ENCODE data around the gene EPHB1. TPM values are rescaled to one million over a fixed set of nuclear protein-coding genes. Genes with fewer than 3 reads are reported as not detected.

The EPHB1 gene
- total and polyA plus RNA-seq, 2 donors (not counting 3 experiments of a cell fraction or from before 2014, with no cell fraction given): 1.3 to 5.2 TPM

DNA sequence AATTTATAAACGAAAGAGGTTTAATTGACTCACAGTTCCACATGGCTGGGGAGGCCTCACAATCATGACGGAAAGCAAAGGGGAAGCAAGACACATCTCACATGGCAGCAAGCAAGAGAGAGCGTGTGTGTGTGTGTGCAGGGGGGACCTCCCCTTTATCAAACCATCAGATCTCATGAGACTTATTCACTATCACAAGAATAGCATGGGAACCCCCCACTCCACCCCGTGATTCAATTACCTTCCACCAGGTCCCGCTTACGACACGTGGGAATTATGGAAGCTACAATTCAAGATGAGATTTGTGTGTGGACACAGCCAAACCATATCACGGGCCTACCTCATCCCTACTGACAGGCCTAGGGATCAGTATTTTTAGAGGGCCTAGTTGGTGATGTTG is 3.1 kb upstream of the EPHB1 start:
- BruUV-seq (replicated peaks): no TSS peak
- no peak for FAIRE-seq
- no peaks in the 10 kb centered on the region for H3K9me3 ChIP-seq (replicated peaks; ENCODE audit: control insufficient read depth, insufficient read depth, low read length)
- dilution Hi-C loops (cut with MboI; ENCODE audit: extremely low pct_ligation_motif_present, low sequenced_read_pairs): no loop called here
- no peak for DNase-seq (ENCODE audit: low read depth, low spot score)
- intact Hi-C loops (cut with micrococcal nuclease): loop anchor here (10.0 kb wide), 1 partner anchor 453 kb away; no protein-coding TSS in a partner anchor
- H3K79me2 ChIP-seq (ENCODE audit: control insufficient read depth, insufficient read depth, low read length): no peaks in the 10 kb centered on the region
- no peak overlapping the region for H3K4me3 ChIP-seq (replicated peaks in 1 of 3; ENCODE audit: insufficient read depth in 1 of 3, low read depth in 1 of 3, low read length in 3 of 3)
- H3K4me2 ChIP-seq (ENCODE audit: insufficient read depth, low read length): no peak overlapping the region
- ChIA-PET POLR2A (no interaction called here), CTCF (interaction anchor here (1.1 kb wide), 1 partner anchor 1251 kb away, joined by 3 read pairs; no protein-coding TSS in a partner anchor)
- H4K20me1 ChIP-seq (replicated peaks; ENCODE audit: control insufficient read depth, extremely low read depth, insufficient read depth, low read length): no peaks in the 10 kb centered on the region
- no peaks in the 10 kb centered on the region for H3K9me1 ChIP-seq (replicated peaks; ENCODE audit: control insufficient read depth, extremely low read depth, insufficient read depth, low read length)
- no peak overlapping the region for H3K27ac ChIP-seq (ENCODE audit: insufficient read depth, low read depth, low read length)
- no peaks in the 10 kb centered on the region for H3K36me3 ChIP-seq (ENCODE audit: control insufficient read depth in 2 of 2, extremely low read depth in 1 of 2, insufficient read depth in 2 of 2, low read length in 2 of 2)
- no peak overlapping the region for H2AFZ ChIP-seq (ENCODE audit: low read depth, low read length)
- H3K27me3 ChIP-seq (ENCODE audit: control insufficient read depth in 2 of 2, insufficient read depth in 2 of 2, low read length in 2 of 2): peaks cover 9 to 19% of the 10 kb centered on the region in 2 experiments
- no peak overlapping the region for H3K9ac ChIP-seq (replicated peaks; ENCODE audit: extremely low read depth, insufficient read depth, low read length)
- H3K4me1 ChIP-seq (ENCODE audit: control insufficient read depth, extremely low read depth, insufficient read depth, low read length): peaks cover 4% of the 10 kb centered on the region
- TF ChIP-seq, protein P1, sequence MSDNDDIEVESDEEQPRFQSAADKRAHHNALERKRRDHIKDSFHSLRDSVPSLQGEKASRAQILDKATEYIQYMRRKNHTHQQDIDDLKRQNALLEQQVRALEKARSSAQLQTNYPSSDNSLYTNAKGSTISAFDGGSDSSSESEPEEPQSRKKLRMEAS (IDR thresholded peaks at IDR 0.05; ENCODE audit: insufficient read depth, insufficient read length): no peak
- TF ChIP-seq, protein P2, sequence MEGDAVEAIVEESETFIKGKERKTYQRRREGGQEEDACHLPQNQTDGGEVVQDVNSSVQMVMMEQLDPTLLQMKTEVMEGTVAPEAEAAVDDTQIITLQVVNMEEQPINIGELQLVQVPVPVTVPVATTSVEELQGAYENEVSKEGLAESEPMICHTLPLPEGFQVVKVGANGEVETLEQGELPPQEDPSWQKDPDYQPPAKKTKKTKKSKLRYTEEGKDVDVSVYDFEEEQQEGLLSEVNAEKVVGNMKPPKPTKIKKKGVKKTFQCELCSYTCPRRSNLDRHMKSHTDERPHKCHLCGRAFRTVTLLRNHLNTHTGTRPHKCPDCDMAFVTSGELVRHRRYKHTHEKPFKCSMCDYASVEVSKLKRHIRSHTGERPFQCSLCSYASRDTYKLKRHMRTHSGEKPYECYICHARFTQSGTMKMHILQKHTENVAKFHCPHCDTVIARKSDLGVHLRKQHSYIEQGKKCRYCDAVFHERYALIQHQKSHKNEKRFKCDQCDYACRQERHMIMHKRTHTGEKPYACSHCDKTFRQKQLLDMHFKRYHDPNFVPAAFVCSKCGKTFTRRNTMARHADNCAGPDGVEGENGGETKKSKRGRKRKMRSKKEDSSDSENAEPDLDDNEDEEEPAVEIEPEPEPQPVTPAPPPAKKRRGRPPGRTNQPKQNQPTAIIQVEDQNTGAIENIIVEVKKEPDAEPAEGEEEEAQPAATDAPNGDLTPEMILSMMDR (IDR thresholded peaks at IDR 0.05; ENCODE audit: extremely low read depth in 1 of 2, insufficient read depth in 1 of 2, low read depth in 1 of 2, low read length in 2 of 2): no peak
- TF ChIP-seq POLR2A (IDR thresholded peaks at IDR 0.05; ENCODE audit: low read depth, low read length): no peak
- TF ChIP-seq MYC (IDR thresholded peaks at IDR 0.05; ENCODE audit: low read depth, low read length): no peak
- no peak for TF ChIP-seq JUN (IDR thresholded peaks at IDR 0.05; ENCODE audit: borderline replicate concordance, insufficient read depth, insufficient read length, low read depth)
- no peak for TF ChIP-seq POLR2AphosphoS5 (IDR thresholded peaks at IDR 0.05; ENCODE audit: insufficient read depth, low read depth, low read length)
- TF ChIP-seq EZH2 (IDR thresholded peaks at IDR 0.05; ENCODE audit: borderline replicate concordance, low read depth, low read length, severe bottlenecking): no peak
